HCT116 (cell line): ENCODE results near the gene ALG3. TPM values are rescaled to one million over a fixed set of nuclear protein-coding genes. Genes with fewer than 3 reads are reported as not detected.

Source experiments
- ATAC-seq: fragments of 200-7000 bp; cut with Tn5 transposase; 2 replicates; pipeline ENCODE4 v1.9.1; 2020; ENCODE audit warnings: mild to moderate bottlenecking, moderate library complexity
- BruUV-seq: library from RNA; stranded (reverse); fragments of 400-500 nt; replicated peaks from 2 replicates; lab custom pipeline; 2021; lab: Mats Ljungman, UMichigan
- CTCF ChIA-PET: fragments of 300-600 bp; sonication (Branson Sonifier 250); formaldehyde crosslinking; loops from one replicate; lab custom pipeline; 2021; ENCODE audit warnings: antibody characterized with exemption; lab: Charles Lee
- POLR2A ChIA-PET: fragments of 300-600, 350-600 bp; sonication (Branson Sonifier 250); formaldehyde crosslinking; loops from one replicate; lab custom pipeline; 2021; ENCODE audit warnings: antibody characterized with exemption; lab: Charles Lee
- RAD21 ChIA-PET, 2 experiments: fragments of 300-600 bp; sonication (Branson Sonifier 250); formaldehyde crosslinking; loops; one replicate each; lab custom pipeline; 2023; ENCODE audit warnings: low total read pairs in 2 of 2; ENCODE audit not compliant: uncharacterized antibody in 2 of 2, unreplicated experiment in 2 of 2, low non-redundant PET in 1 of 2; lab: Charles Lee
- DNase-seq: peaks from one replicate; pipeline ENCODE4 v3.0.0-alpha.2; 2010; ENCODE audit warnings: low read depth, low spot score
- H2AFZ ChIP-seq: fragments of 200-600 bp; shearing (Covaris generic), sonication (generic); 2 replicates; pipeline ENCODE4 v1.6.1; 2017; ENCODE audit warnings: low read depth, mixed run types, mixed read lengths, antibody characterized with exemption, low read length; ENCODE audit not compliant: poor library complexity, severe bottlenecking
- H3K27ac ChIP-seq: 2 replicates; pipeline ENCODE4 v1.5.1; 2012; ENCODE audit warnings: low read depth, low read length
- H3K27me3 ChIP-seq: fragments of 200-600 bp; sonication (generic); 2 replicates; pipeline ENCODE4 v1.6.1; 2016; ENCODE audit warnings: mixed run types, low read length, mixed read lengths; ENCODE audit not compliant: insufficient read depth
- H3K36me3 ChIP-seq, 2 experiments: fragments of 200-500 bp in 1 of 2; fragments of 200-600 bp in 1 of 2; sonication (Bioruptor generic) in 1 of 2; sonication (generic) in 1 of 2; 2 replicates each; pipeline versions ENCODE4 v1.5.1 to v1.6.1; 2014 to 2016; ENCODE audit warnings: low read length in 2 of 2, inconsistent platforms in 1 of 2, mixed read lengths in 1 of 2, mixed run types in 1 of 2; ENCODE audit not compliant: insufficient read depth in 2 of 2, control insufficient read depth in 1 of 2
- H3K4me1 ChIP-seq, 2 experiments: fragments of 200-600 bp in 1 of 2; sonication (generic) in 1 of 2; 2 replicates each; pipeline versions ENCODE4 v1.5.1 to v1.6.1; 2012 to 2017; ENCODE audit warnings: low read length in 2 of 2, inconsistent platforms in 1 of 2, mild to moderate bottlenecking in 1 of 2, mixed read lengths in 1 of 2, mixed run types in 1 of 2, moderate library complexity in 1 of 2; ENCODE audit not compliant: insufficient read depth in 2 of 2, control insufficient read depth in 1 of 2
- H3K4me2 ChIP-seq: fragments of 200-600 bp; sonication (generic); 2 replicates; pipeline ENCODE4 v1.6.1; 2017; ENCODE audit warnings: mixed run types, low read length, mixed read lengths
- H3K4me3 ChIP-seq, 2 experiments: fragments of 200-600 bp in 1 of 2; sonication (generic) in 1 of 2; replicated peaks in 1 of 2; 2 replicates each; pipeline ENCODE4 v1.5.1; 2011 to 2016; ENCODE audit warnings: low read length in 2 of 2, control low read depth in 1 of 2, low read depth in 1 of 2, mild to moderate bottlenecking in 1 of 2, mixed read lengths in 1 of 2, mixed run types in 1 of 2
- H3K79me2 ChIP-seq: fragments of 200-600 bp; sonication (generic); 2 replicates; pipeline ENCODE4 v1.6.1; 2017; ENCODE audit warnings: mild to moderate bottlenecking, mixed run types, low read length, moderate library complexity, mixed read lengths; ENCODE audit not compliant: insufficient read depth
- H3K9ac ChIP-seq: fragments of 200-600 bp; sonication (generic); 2 replicates; pipeline ENCODE4 v1.6.1; 2016; ENCODE audit warnings: low read length, mixed read lengths
- H3K9me2 ChIP-seq: fragments of 200-600 bp; sonication (generic), shearing (Covaris generic); 2 replicates; pipeline ENCODE4 v1.6.1; 2017; ENCODE audit warnings: mixed run types, mild to moderate bottlenecking, moderate library complexity; ENCODE audit not compliant: insufficient read depth
- H3K9me3 ChIP-seq, 2 experiments: fragments of 200-500 bp in 1 of 2; fragments of 200-600 bp in 1 of 2; sonication (Bioruptor generic) in 1 of 2; sonication (generic) in 1 of 2; 2 replicates each; pipeline ENCODE4 v1.6.1; 2014 to 2017; ENCODE audit warnings: low read length in 2 of 2, mixed read lengths in 2 of 2, inconsistent platforms in 1 of 2, low read depth in 1 of 2, mild to moderate bottlenecking in 1 of 2, mixed run types in 1 of 2, moderate library complexity in 1 of 2; ENCODE audit not compliant: control insufficient read depth in 1 of 2, insufficient read depth in 1 of 2
- H4K20me1 ChIP-seq: fragments of 200-600 bp; sonication (generic), shearing (Covaris generic); 2 replicates; pipeline ENCODE4 v1.6.1; 2017; ENCODE audit warnings: mixed run types, mild to moderate bottlenecking, moderate library complexity; ENCODE audit not compliant: insufficient read depth
- ATF3 ChIP-seq: IDR thresholded peaks from 2 replicates; pipeline ENCODE4 v1.6.1; 2012
- CBX3 ChIP-seq: IDR thresholded peaks from 2 replicates; pipeline ENCODE4 v1.6.1; 2012; ENCODE audit warnings: low read depth
- CEBPB ChIP-seq: IDR thresholded peaks from 2 replicates; pipeline ENCODE4 v1.6.1; 2012; ENCODE audit warnings: low read depth
- CTCF ChIP-seq, 3 experiments: fragments of 200-600 bp in 1 of 3; sonication (generic) in 1 of 3; IDR thresholded peaks in 2 of 3; conservative IDR thresholded peaks in 1 of 3; 2 replicates each; pipeline ENCODE4 v1.5.1; 2012 to 2017; ENCODE audit warnings: low read depth in 2 of 3, low read length in 2 of 3, antibody characterized with exemption in 1 of 3, borderline replicate concordance in 1 of 3, control low read depth in 1 of 3, mild to moderate bottlenecking in 1 of 3, mixed read lengths in 1 of 3, mixed run types in 1 of 3, moderate library complexity in 1 of 3; ENCODE audit not compliant: insufficient read depth in 1 of 3
- ELF1 ChIP-seq: IDR thresholded peaks from 2 replicates; pipeline ENCODE4 v1.6.1; 2012; ENCODE audit warnings: low read depth, borderline replicate concordance
- EZH2 ChIP-seq: fragments of 200-600 bp; sonication (generic); IDR thresholded peaks from 2 replicates; pipeline ENCODE4 v1.6.1; 2017; ENCODE audit warnings: antibody characterized with exemption, mixed run types
- EZH2phosphoT487 ChIP-seq: fragments of 200-600 bp; IDR thresholded peaks from 2 replicates; pipeline ENCODE4 v1.6.1; 2018; ENCODE audit warnings: antibody characterized with exemption, borderline replicate concordance
- FOSL1 ChIP-seq: IDR thresholded peaks from 2 replicates; pipeline ENCODE4 v1.6.1; 2012; ENCODE audit warnings: low read depth
- MAX ChIP-seq: IDR thresholded peaks from 2 replicates; pipeline ENCODE4 v1.6.1; 2012
- POLR2A ChIP-seq: IDR thresholded peaks from 2 replicates; pipeline ENCODE4 v1.7.0; 2011; ENCODE audit warnings: borderline replicate concordance; ENCODE audit not compliant: insufficient read depth, insufficient read length; ENCODE audit errors: extremely low read depth
- POLR2AphosphoS5 ChIP-seq: IDR thresholded peaks from 2 replicates; pipeline ENCODE4 v1.6.1; 2011; ENCODE audit warnings: mild to moderate bottlenecking, low read depth, low read length, moderate library complexity
- RAD21 ChIP-seq: IDR thresholded peaks from 2 replicates; pipeline ENCODE4 v1.6.1; 2012; ENCODE audit warnings: low read depth, mild to moderate bottlenecking
- REST ChIP-seq: IDR thresholded peaks from 2 replicates; pipeline ENCODE4 v1.6.1; 2012; ENCODE audit warnings: low read depth
- SIN3A ChIP-seq: IDR thresholded peaks from 2 replicates; pipeline ENCODE4 v1.6.1; 2012; ENCODE audit warnings: low read depth
- SP1 ChIP-seq: IDR thresholded peaks from 2 replicates; pipeline ENCODE4 v1.6.1; 2012; ENCODE audit warnings: low read depth
- SRF ChIP-seq: IDR thresholded peaks from 2 replicates; pipeline ENCODE4 v1.6.1; 2012; ENCODE audit warnings: low read depth
- TCF7L2 ChIP-seq: IDR thresholded peaks from 2 replicates; pipeline ENCODE4 v1.7.0; 2011; ENCODE audit warnings: borderline replicate concordance, inconsistent platforms; ENCODE audit not compliant: insufficient read depth, insufficient read length; ENCODE audit errors: extremely low read depth
- ZBTB33 ChIP-seq: IDR thresholded peaks from 2 replicates; pipeline ENCODE4 v1.6.1; 2011; ENCODE audit warnings: mild to moderate bottlenecking, low read length, moderate library complexity; ENCODE audit not compliant: insufficient replicate concordance; ENCODE audit errors: extremely low read depth
- ZFX ChIP-seq: fragments of 450-650 bp; IDR thresholded peaks from 2 replicates; pipeline ENCODE4 v1.6.1; 2017
- ZNF274 ChIP-seq: fragments of 200-500 bp; sonication (Bioruptor generic); IDR thresholded peaks from 2 replicates; pipeline ENCODE4 v1.6.1; 2014; ENCODE audit warnings: mild to moderate bottlenecking, low read depth, low read length, inconsistent platforms
- intact Hi-C: fragments of 100-400 bp; cut with micrococcal nuclease; formaldehyde crosslinking; loops from 2 replicates; pipeline ENCODE4 v1.10.0; 2022
- total RNA-seq: library from RNA; stranded (reverse); gene quantifications from one replicate; pipeline ENCODE4 v1.2.1, GENCODE V29; 2021; ENCODE audit not compliant: unreplicated experiment

Gene ALG3
- total RNA-seq, 1 experiment from 2014 or later = 56.6 TPM

- Histone ChIP-seq H3K4me2 (no peak overlapping the region), H3K79me2 (no peaks in the 10 kb centered on the region), H3K9ac (no peak overlapping the region), H3K27ac (no peak overlapping the region), H3K4me1 (no peaks in the 10 kb centered on the region), H3K27me3 (no peaks in the 10 kb centered on the region), H4K20me1 (no peaks in the 10 kb centered on the region), H3K9me2 (no peaks in the 10 kb centered on the region), H3K36me3 (no peaks in the 10 kb centered on the region), H3K9me3 (no peaks in the 10 kb centered on the region), H3K4me3 (no peak overlapping the region), H2AFZ (no peak overlapping the region)
- BruUV-seq = no TSS peak
- no peak for ATAC-seq
- intact Hi-C loops = no loop called here
- ChIA-PET POLR2A (no interaction called here), RAD21 (no interaction called here), CTCF (interaction anchor here (0.8 kb wide), 1 partner anchor 16 kb away, joined by 3 read pairs; no protein-coding TSS in a partner anchor)
- TF ChIP-seq ELF1 (no peak), EZH2phosphoT487 (no peak), ZFX (no peak), POLR2AphosphoS5 (no peak), SRF (no peak), EZH2 (no peak), FOSL1 (no peak), ZBTB33 (no peak), TCF7L2 (no peak), ZNF274 (no peak), ATF3 (no peak), SP1 (no peak), CTCF (IDR thresholded peaks at IDR 0.05 in 2 of 3, conservative IDR thresholded peaks at IDR 0.05 in 1 of 3; ENCODE audit: borderline replicate concordance in 1 of 3, insufficient read depth in 1 of 3, low read depth in 2 of 3, low read length in 2 of 3) (no peak), CBX3 (no peak), CEBPB (no peak), RAD21 (no peak), MAX (no peak), REST (no peak), SIN3A (no peak), POLR2A (no peak)
- DNase-seq = no peak
Measured at GRCh38 chr3:184211718-184212117, 37.0 kb downstream of the ALG3 start.
